ENCODE measurements around the gene CFAP92. TPM values are rescaled to one million over a fixed set of nuclear protein-coding genes. Genes with fewer than 3 reads are reported as not detected.

The CFAP92 gene
- total and polyA plus RNA-seq, 2 donors (not counting 1 experiment from before 2014, with no cell fraction given) = not detected

DNA sequence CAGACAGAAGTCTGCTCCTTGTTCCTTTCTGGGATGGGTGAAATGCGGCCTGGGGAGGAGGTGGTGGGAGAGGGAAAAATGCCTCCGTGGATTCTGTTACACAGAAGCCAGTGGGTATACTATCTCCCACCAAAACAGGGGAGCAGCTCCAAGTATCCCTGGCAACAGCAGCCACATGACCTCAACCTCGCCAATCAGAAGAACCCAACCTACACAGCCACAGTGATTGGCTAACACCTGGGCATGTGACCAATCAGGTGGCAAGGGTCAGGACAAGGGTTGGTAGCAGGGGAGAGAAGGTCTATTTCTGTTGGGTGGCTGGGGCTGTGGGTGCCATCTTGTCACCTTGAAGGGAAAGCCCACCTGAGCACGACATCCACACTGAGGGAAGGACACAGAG lies 123.5 kb downstream of the CFAP92 start:
- ChIA-PET CTCF (no interaction called here), POLR2A (no interaction called here)
- Histone ChIP-seq H3K4me2 (replicated peaks; ENCODE audit: low read depth, low read length, poor library complexity, severe bottlenecking) (no peak overlapping the region), H3K9ac (ENCODE audit: low read length) (no peak overlapping the region), H3K27me3 (replicated peaks in 1 of 4; ENCODE audit: control extremely low read depth in 1 of 4, control insufficient read depth in 3 of 4, insufficient read depth in 4 of 4, low read length in 3 of 4) (no peaks in the 10 kb centered on the region), H3K36me3 (replicated peaks in 1 of 2; ENCODE audit: control extremely low read depth in 1 of 2, control insufficient read depth in 1 of 2, extremely low read depth in 1 of 2, insufficient read depth in 2 of 2, low read length in 1 of 2) (no peaks in the 10 kb centered on the region), H3K4me3 (ENCODE audit: control extremely low read depth in 1 of 5, extremely low read depth in 1 of 5, insufficient read depth in 1 of 5, low read depth in 2 of 5, low read length in 4 of 5) (no peak overlapping the region), H3K27ac (ENCODE audit: low read length in 2 of 2) (no peak overlapping the region), H4K20me1 (ENCODE audit: control insufficient read depth, insufficient read depth, low read length, poor library complexity, severe bottlenecking) (no peaks in the 10 kb centered on the region), H3K79me2 (ENCODE audit: control insufficient read depth, insufficient read depth, low read length) (no peaks in the 10 kb centered on the region), H3K4me1 (ENCODE audit: control insufficient read depth in 2 of 2, insufficient read depth in 2 of 2, low read length in 2 of 2) (no peaks in the 10 kb centered on the region), H2AFZ (ENCODE audit: insufficient read depth, low read depth, low read length, poor library complexity, severe bottlenecking) (no peak overlapping the region), H3K9me3 (ENCODE audit: control extremely low read depth in 1 of 3, control insufficient read depth in 2 of 3, insufficient read depth in 1 of 3, low read length in 2 of 3) (no peaks in the 10 kb centered on the region)
- 100% methylated on average over 1 of the region's 4 CpGs for WGBS (ENCODE audit: insufficient coverage)
- intact Hi-C loops (cut with micrococcal nuclease) = no loop called here
- Mint-ChIP-seq H3K4me1 (peaks cover under 1% of the 10 kb centered on the region), H3K4me3 (no peak overlapping the region), H3K9me3 (ENCODE audit: insufficient read depth) (no peaks in the 10 kb centered on the region), H3K27ac (no peak overlapping the region), H3K27me3 (peaks cover 4% of the 10 kb centered on the region)
- no peak for ATAC-seq (ENCODE audit: low read depth)
- DNase-seq = no peak
- TF ChIP-seq, protein P1, sequence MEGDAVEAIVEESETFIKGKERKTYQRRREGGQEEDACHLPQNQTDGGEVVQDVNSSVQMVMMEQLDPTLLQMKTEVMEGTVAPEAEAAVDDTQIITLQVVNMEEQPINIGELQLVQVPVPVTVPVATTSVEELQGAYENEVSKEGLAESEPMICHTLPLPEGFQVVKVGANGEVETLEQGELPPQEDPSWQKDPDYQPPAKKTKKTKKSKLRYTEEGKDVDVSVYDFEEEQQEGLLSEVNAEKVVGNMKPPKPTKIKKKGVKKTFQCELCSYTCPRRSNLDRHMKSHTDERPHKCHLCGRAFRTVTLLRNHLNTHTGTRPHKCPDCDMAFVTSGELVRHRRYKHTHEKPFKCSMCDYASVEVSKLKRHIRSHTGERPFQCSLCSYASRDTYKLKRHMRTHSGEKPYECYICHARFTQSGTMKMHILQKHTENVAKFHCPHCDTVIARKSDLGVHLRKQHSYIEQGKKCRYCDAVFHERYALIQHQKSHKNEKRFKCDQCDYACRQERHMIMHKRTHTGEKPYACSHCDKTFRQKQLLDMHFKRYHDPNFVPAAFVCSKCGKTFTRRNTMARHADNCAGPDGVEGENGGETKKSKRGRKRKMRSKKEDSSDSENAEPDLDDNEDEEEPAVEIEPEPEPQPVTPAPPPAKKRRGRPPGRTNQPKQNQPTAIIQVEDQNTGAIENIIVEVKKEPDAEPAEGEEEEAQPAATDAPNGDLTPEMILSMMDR (IDR thresholded peaks at IDR 0.05) = no peak
- no peak for TF ChIP-seq EZH2 (IDR thresholded peaks at IDR 0.05; ENCODE audit: borderline replicate concordance, insufficient read depth, low read depth, low read length, poor library complexity, severe bottlenecking)

DNA sequence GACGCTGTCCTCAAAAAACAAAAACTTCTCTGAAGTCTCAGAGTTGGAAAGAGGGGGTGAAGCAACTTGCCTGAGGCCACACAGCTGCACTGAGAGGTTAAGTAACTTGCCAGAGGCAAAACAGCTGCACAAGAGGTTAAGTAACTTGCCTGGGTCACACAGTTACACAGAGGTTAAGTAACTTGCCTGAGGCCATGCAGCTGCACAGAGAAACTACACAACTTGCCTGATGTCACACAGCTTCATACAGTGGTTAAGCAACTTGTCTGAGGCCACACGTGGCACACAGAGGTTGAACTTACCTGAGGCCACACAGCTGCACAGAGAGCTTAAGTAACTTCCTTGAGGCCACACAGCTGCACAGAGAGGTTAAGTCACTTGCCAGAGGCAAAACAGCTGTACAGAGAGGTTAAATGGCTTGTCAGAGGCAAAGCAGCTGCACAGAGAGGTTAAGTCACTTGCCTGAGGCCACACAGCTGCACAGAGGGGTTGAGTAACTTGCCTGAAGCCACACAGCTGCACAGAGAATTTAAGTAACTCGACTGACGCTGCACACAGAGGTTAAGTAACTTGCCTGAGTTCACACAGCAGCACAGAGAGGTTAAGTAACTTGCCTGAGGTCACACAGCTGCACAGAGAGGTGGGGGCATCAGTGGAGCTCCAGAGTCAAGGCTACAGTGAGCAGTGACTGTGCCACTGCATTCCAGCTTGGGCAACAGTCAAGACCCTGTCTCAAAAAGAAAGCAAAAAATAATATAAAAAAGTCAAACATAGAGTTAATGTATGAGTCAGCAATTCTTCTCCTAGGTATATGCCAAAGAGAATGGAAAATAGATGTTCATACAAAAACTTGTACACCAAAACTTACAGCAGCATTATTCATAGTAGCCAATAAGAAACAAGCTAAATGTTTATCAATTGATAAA lies 126.4 kb downstream of the CFAP92 start:
- H3K4me2 ChIP-seq (replicated peaks; ENCODE audit: low read depth, low read length, poor library complexity, severe bottlenecking) = no peak overlapping the region
- Mint-ChIP-seq H3K27ac (no peak overlapping the region), H3K4me1 (no peaks in the 10 kb centered on the region), H3K9me3 (ENCODE audit: insufficient read depth) (no peaks in the 10 kb centered on the region), H3K4me3 (no peak overlapping the region), H3K27me3 (no peaks in the 10 kb centered on the region)
- H3K9me3 ChIP-seq (ENCODE audit: control extremely low read depth in 1 of 3, control insufficient read depth in 2 of 3, insufficient read depth in 1 of 3, low read length in 2 of 3) = no peaks in the 10 kb centered on the region
- no peak overlapping the region for H3K27ac ChIP-seq (ENCODE audit: low read length in 2 of 2)
- DNase-seq (no peak), ATAC-seq (ENCODE audit: low read depth) (no peak)
- no peaks in the 10 kb centered on the region for H3K4me1 ChIP-seq (ENCODE audit: control insufficient read depth in 2 of 2, insufficient read depth in 2 of 2, low read length in 2 of 2)
- no peak overlapping the region for H3K4me3 ChIP-seq (ENCODE audit: control extremely low read depth in 1 of 5, extremely low read depth in 1 of 5, insufficient read depth in 1 of 5, low read depth in 2 of 5, low read length in 4 of 5)
- no peaks in the 10 kb centered on the region for H4K20me1 ChIP-seq (ENCODE audit: control insufficient read depth, insufficient read depth, low read length, poor library complexity, severe bottlenecking)
- H3K36me3 ChIP-seq (replicated peaks in 1 of 2; ENCODE audit: control extremely low read depth in 1 of 2, control insufficient read depth in 1 of 2, extremely low read depth in 1 of 2, insufficient read depth in 2 of 2, low read length in 1 of 2) = no peaks in the 10 kb centered on the region
- WGBS (ENCODE audit: insufficient coverage) = 90% methylated on average over 4 of the region's 4 CpGs
- intact Hi-C loops (cut with micrococcal nuclease) = no loop called here
- POLR2A ChIA-PET = no interaction called here
- H3K79me2 ChIP-seq (ENCODE audit: control insufficient read depth, insufficient read depth, low read length) = no peaks in the 10 kb centered on the region
- CTCF ChIA-PET = interaction anchor here (0.5 to 2.4 kb wide), 3 partner anchors 10 to 258 kb away, joined by 3 to 9 read pairs (median 4); no protein-coding TSS in a partner anchor
- TF ChIP-seq, protein P1 (IDR thresholded peaks at IDR 0.05) = no peak
- no peak for TF ChIP-seq EZH2 (IDR thresholded peaks at IDR 0.05; ENCODE audit: borderline replicate concordance, insufficient read depth, low read depth, low read length, poor library complexity, severe bottlenecking)
- no peaks in the 10 kb centered on the region for H3K27me3 ChIP-seq (replicated peaks in 1 of 4; ENCODE audit: control extremely low read depth in 1 of 4, control insufficient read depth in 3 of 4, insufficient read depth in 4 of 4, low read length in 3 of 4)
- no peak overlapping the region for H2AFZ ChIP-seq (ENCODE audit: insufficient read depth, low read depth, low read length, poor library complexity, severe bottlenecking)
- no peak overlapping the region for H3K9ac ChIP-seq (ENCODE audit: low read length)

All from B cell (primary cell).